KMS-11 (cell line): ENCODE data around the gene SNTG2.

Experiments
- H2AFZ ChIP-seq: fragments of 200-600 bp; sonication (generic); 2 replicates; pipeline ENCODE4 v1.6.1; 2016; ENCODE audit warnings: antibody characterized with exemption, mixed run types, low read depth
- H3K27ac ChIP-seq: fragments of 200-600 bp; sonication (generic); 2 replicates; pipeline ENCODE4 v1.6.1; 2016; ENCODE audit warnings: mild to moderate bottlenecking, mixed run types
- H3K27me3 ChIP-seq: fragments of 200-600 bp; sonication (generic); 2 replicates; pipeline ENCODE4 v1.6.1; 2017; ENCODE audit warnings: mild to moderate bottlenecking, low read depth, mixed run types, moderate library complexity; ENCODE audit not compliant: insufficient read depth
- H3K36me3 ChIP-seq: fragments of 200-600 bp; sonication (generic); 2 replicates; pipeline ENCODE4 v1.6.1; 2017; ENCODE audit warnings: mild to moderate bottlenecking, mixed run types; ENCODE audit not compliant: insufficient read depth
- H3K4me1 ChIP-seq: fragments of 200-600 bp; sonication (generic); 2 replicates; pipeline ENCODE4 v1.6.1; 2016; ENCODE audit warnings: mild to moderate bottlenecking, low read depth, mixed run types; ENCODE audit not compliant: poor library complexity, severe bottlenecking
- H3K4me2 ChIP-seq: fragments of 200-600 bp; sonication (generic); 2 replicates; pipeline ENCODE4 v1.7.0; 2016; ENCODE audit warnings: mild to moderate bottlenecking, mixed run types
- H3K4me3 ChIP-seq: fragments of 200-600 bp; sonication (generic); IDR thresholded peaks from 2 replicates; pipeline ENCODE4 v1.6.1; 2017; ENCODE audit warnings: low read depth, low read length, mixed read lengths; ENCODE audit not compliant: insufficient read depth
- H3K79me2 ChIP-seq: fragments of 200-600 bp; sonication (generic); 2 replicates; pipeline ENCODE4 v1.6.1; 2016; ENCODE audit warnings: low read depth, mixed run types; ENCODE audit not compliant: insufficient read depth
- H3K9ac ChIP-seq: fragments of 200-600 bp; sonication (generic); 2 replicates; pipeline ENCODE4 v1.6.1; 2016; ENCODE audit warnings: mild to moderate bottlenecking, mixed run types
- H4K20me1 ChIP-seq: fragments of 200-600 bp; sonication (generic); 2 replicates; pipeline ENCODE4 v1.6.1; 2016; ENCODE audit warnings: mild to moderate bottlenecking, mixed run types; ENCODE audit not compliant: insufficient read depth
- TF ChIP-seq, protein P1 (sequence below): fragments of 200-600 bp; sonication (generic); conservative IDR thresholded peaks from 2 replicates; pipeline ENCODE4 v1.6.1; 2017; ENCODE audit warnings: low read depth, mild to moderate bottlenecking, antibody characterized with exemption, low read length, moderate library complexity, mixed read lengths

The SNTG2 gene

GRCh38 chr2:987789-988188 lies 37.1 kb downstream of the SNTG2 start:
- no peaks in the 10 kb centered on the region for H3K4me1 ChIP-seq
- H3K36me3 ChIP-seq = no peaks in the 10 kb centered on the region
- no peak overlapping the region for H3K9ac ChIP-seq
- H3K27ac ChIP-seq = no peak overlapping the region
- no peaks in the 10 kb centered on the region for H3K79me2 ChIP-seq
- H3K4me3 ChIP-seq = no peak overlapping the region
- no peaks in the 10 kb centered on the region for H4K20me1 ChIP-seq
- no peak overlapping the region for H2AFZ ChIP-seq
- no peak overlapping the region for H3K4me2 ChIP-seq
- TF ChIP-seq, protein P1, sequence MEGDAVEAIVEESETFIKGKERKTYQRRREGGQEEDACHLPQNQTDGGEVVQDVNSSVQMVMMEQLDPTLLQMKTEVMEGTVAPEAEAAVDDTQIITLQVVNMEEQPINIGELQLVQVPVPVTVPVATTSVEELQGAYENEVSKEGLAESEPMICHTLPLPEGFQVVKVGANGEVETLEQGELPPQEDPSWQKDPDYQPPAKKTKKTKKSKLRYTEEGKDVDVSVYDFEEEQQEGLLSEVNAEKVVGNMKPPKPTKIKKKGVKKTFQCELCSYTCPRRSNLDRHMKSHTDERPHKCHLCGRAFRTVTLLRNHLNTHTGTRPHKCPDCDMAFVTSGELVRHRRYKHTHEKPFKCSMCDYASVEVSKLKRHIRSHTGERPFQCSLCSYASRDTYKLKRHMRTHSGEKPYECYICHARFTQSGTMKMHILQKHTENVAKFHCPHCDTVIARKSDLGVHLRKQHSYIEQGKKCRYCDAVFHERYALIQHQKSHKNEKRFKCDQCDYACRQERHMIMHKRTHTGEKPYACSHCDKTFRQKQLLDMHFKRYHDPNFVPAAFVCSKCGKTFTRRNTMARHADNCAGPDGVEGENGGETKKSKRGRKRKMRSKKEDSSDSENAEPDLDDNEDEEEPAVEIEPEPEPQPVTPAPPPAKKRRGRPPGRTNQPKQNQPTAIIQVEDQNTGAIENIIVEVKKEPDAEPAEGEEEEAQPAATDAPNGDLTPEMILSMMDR = no peak
- no peaks in the 10 kb centered on the region for H3K27me3 ChIP-seq

- no peak overlapping the region for H3K4me2 ChIP-seq
- no peak overlapping the region for H3K27ac ChIP-seq
- H3K9ac ChIP-seq = no peak overlapping the region
- H3K27me3 ChIP-seq = no peaks in the 10 kb centered on the region
- no peaks in the 10 kb centered on the region for H4K20me1 ChIP-seq
- H2AFZ ChIP-seq = no peak overlapping the region
- H3K36me3 ChIP-seq = no peaks in the 10 kb centered on the region
- TF ChIP-seq, protein P1 = no peak
- no peak overlapping the region for H3K4me3 ChIP-seq
- no peaks in the 10 kb centered on the region for H3K79me2 ChIP-seq
- H3K4me1 ChIP-seq = no peaks in the 10 kb centered on the region
Observed at GRCh38 chr2:989781-990467, 39.3 kb downstream of the SNTG2 start.

DNA sequence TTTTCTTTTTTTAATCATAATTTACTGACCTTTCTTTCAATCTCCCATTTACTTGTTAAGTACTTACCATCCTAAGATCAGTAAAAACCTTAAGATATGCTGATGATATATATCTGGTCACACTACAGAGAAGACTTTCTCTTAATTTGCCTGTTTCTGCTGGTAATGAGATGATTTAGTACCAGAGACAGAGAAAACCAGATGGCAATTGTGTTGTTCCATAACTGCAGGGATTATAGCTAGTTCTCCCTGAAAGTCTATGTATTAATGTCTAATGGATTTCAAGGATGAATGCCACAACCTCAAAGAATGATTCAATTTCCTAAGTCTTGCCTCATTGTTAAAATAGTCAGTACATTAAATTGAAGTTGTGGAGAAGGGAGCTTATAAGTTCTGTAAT lies 40.3 kb downstream of the SNTG2 start:
- Histone ChIP-seq H3K36me3 (no peaks in the 10 kb centered on the region), H3K27me3 (no peaks in the 10 kb centered on the region), H4K20me1 (no peaks in the 10 kb centered on the region), H3K4me2 (no peak overlapping the region), H3K79me2 (no peaks in the 10 kb centered on the region), H3K27ac (no peak overlapping the region), H3K4me1 (no peaks in the 10 kb centered on the region), H3K9ac (no peak overlapping the region), H2AFZ (no peak overlapping the region), H3K4me3 (no peak overlapping the region)
- TF ChIP-seq, protein P1 = no peak

DNA sequence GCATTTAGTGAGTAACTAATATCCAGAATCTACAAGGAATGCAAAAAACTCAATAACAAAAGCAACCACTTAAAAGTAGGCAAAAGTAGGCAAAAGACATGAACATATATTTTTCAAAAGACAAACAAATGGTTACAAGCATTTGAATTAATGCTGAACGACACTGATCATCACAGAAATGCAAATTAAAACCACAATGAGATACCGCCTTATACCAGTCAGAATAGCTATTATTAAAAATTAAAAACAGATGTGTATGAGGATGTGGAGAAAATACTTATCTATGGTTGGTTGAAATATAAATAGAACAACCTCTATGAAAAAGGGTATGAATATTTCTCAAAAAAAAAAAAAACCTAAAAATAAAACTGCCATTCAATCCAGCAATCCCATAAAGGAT lies 51.7 kb downstream of the SNTG2 start:
- H4K20me1 ChIP-seq = no peaks in the 10 kb centered on the region
- no peaks in the 10 kb centered on the region for H3K36me3 ChIP-seq
- no peaks in the 10 kb centered on the region for H3K27me3 ChIP-seq
- H3K4me1 ChIP-seq = no peaks in the 10 kb centered on the region
- no peak overlapping the region for H3K27ac ChIP-seq
- H2AFZ ChIP-seq = no peak overlapping the region
- H3K4me3 ChIP-seq = no peak overlapping the region
- H3K79me2 ChIP-seq = no peaks in the 10 kb centered on the region
- H3K9ac ChIP-seq = no peak overlapping the region
- TF ChIP-seq, protein P1 = no peak
- H3K4me2 ChIP-seq = no peak overlapping the region
